ENCODE data around the gene CRIP2.
A peak's percentile ranks its signal among the peaks of the same experiment; 100 is the strongest.

CRIP2 gene

GRCh38 chr14:105498430-105499255 is 24.0 kb downstream of the CRIP2 start:
- no peak for DNase-seq (ENCODE audit: low read depth in 3 of 3)

GRCh38 chr14:105499256-105500035 is 24.8 kb downstream of the CRIP2 start:
- no peak for DNase-seq (ENCODE audit: low read depth in 3 of 3)

GRCh38 chr14:105500036-105500725 is 25.6 kb downstream of the CRIP2 start:
- no peak for DNase-seq (ENCODE audit: low read depth in 3 of 3)

DNA sequence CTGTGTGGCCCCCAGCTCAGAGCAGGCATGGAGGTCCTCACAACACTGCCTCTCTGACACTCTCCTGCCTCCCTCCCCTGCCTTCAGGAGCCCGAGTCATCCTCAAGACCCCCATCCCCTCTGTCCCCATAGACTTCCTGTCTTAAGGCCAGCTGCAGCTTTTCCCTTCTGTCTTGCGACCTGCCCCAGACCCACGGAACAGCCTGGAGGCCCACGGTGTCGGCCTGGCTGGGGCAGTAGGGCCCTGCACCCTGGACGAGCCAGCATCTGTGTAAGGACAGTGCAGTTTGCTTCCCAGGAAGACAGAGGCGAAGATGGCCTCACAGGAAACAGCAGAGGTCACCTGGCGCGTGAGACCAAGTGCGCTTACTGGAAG is 26.1 kb downstream of the CRIP2 start:
- DNase-seq (ENCODE audit: low read depth in 3 of 3): no peak

DNA sequence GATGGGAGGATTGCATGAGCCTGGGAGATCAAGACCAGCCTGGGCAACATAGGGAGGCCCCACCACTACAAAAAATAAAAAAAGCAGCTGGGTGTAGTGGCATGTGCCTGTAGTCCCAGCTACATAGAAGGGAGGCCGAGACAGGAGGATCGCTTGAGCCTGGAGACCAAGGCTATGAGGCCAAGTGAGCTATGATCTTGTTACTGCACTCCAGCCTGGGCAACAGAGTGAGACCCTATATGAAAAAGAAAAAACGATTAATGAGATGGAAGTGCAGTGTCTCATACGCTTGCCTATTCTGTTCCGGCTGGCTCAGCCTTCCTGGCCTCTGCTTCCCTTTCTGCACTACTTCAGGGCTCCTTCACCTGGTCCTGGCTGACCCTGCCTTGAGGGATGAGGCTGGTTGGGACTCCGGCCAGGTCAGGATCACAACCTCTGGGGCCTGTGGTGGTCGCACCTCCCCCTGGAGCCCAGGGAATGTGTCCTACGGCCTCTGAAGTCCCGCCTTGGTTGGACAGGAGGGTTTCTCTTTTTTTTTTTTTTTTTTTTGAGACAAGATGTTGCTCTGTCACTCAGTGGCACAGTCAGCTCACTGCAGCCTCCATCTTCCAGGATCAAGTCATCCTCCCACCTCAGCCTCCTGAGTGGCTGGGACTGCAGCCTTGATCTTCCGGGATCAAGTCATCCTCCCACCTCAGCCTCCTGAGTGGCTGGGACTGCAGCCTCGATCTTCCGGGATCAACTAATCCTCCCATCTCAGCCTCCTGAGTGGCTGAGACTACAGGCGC is 27.1 kb downstream of the CRIP2 start:
- no peak for DNase-seq (ENCODE audit: low read depth in 3 of 3)

GRCh38 chr14:105502446-105503295 is 28.1 kb downstream of the CRIP2 start:
- no peak for DNase-seq (ENCODE audit: low read depth in 3 of 3)

DNA sequence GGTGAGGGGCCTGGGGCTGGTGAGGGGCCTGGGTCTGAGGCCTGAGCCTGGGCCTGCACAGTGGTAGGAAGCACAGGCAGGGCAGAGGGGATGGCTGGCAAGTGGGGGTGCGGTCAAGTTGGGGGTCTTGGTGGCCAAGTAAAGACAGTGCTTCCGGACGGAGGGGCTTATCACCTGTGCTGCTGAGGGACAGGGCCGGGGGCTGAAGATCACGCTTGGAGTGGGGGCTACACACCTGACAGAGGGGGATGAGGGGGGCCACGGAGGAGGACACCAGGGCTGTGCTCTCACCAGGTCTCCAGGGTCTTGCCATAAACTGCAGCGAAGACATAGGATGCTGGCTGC is 28.6 kb downstream of the CRIP2 start:
- no peak for DNase-seq (ENCODE audit: low read depth in 3 of 3)

- DNase-seq (ENCODE audit: low read depth in 3 of 3): no peak
These were observed 29.5 kb downstream of the CRIP2 start for GRCh38 chr14:105503935-105504692.

- DNase-seq (ENCODE audit: low read depth in 3 of 3): no peak
These were observed 30.5 kb downstream of the CRIP2 start for GRCh38 chr14:105505101-105505500.

- DNase-seq (ENCODE audit: low read depth in 3 of 3): no peak
These were observed 32.6 kb downstream of the CRIP2 start for GRCh38 chr14:105507247-105507646.

DNA sequence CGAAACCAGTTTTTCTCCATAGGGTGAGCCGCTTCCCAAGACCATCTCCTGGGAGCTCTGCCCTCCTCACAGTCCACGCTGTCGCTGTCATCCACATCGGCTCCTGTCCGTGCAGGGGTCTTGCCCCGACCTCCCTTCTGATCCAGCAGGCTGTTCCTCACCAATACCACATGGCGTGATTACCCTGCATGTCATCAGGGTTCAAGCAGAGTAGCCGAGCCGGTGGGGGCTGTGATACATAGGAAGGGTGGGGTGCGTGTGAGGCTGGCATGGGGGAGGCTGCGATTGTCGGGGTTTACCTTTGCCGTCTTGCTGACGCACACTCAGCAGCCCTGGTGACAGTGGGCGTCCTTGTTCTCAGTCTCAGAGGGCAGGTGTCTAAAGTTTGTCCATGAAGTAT is 33.4 kb downstream of the CRIP2 start:
- DNase-seq (ENCODE audit: low read depth in 3 of 3): no peak

DNA sequence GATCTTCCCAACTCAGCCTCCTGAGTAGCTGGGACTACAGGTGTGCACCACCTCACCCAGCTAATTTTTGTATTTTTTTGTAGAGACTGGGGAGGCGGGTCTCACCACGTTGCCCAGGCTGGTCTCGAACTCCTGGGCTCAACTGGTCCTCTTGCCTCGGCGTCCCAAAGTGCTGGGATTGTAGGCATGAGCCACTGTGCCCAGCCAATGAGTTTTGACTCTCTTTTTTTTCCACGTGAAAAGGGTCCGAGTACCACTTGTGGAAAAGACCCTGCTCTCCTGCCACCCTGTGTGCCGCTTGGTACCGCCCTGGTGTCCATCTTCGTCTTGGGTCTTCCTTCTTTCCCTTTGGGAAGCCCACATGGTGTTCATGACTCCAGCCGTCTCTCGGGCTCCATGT is 34.0 kb downstream of the CRIP2 start:
- no peak for DNase-seq (ENCODE audit: low read depth in 3 of 3)

DNA sequence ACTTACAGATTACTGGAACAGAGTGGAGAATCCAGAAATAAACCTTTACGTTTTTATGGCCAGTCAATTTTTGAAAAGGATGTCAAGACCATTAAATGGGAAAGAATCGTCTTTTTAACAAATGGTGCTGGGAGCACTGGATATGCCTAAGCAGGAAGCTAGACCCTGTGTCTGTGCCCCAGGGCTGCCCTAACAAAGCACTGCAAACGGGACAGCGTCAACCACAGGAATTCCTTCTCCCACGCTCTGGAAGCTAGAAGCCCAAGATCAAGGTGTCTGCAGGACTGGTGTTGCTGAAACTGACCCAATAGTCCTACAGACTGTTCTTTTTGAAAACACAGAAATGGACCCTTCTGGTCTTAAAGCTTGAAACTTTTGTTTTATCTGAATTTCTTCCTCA is 42.5 kb downstream of the CRIP2 start:
- DNase-seq (ENCODE audit: low read depth in 3 of 3): no peak

GRCh38 chr14:105519946-105520698 is 45.5 kb downstream of the CRIP2 start:
- DNase-seq (ENCODE audit: low read depth in 3 of 3): no peak

DNA sequence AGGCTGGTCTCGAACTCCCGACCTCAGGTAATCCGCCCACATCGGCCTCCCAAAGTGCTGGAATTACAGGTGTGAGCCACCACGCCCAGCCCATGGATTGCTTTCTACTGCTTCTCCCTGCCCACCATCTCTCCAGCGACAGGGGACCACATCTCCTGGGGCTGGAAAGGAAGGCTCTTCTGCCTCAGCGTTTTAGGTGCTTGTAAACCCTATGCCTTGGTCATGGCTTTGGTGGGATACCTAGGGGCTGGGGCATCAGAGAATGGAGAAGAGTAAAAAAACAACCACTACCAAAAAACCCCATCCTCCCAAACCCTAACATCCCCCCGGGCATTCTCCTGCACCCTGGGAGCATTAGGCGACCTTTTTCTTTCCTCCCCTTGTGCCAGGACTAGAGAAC is 50.7 kb downstream of the CRIP2 start:
- DNase-seq (ENCODE audit: low read depth in 3 of 3): no peak

- DNase-seq (ENCODE audit: low read depth in 3 of 3): peak in 1 of 3 experiments; percentile 47
These were observed 51.5 kb downstream of the CRIP2 start, which contains the start of gene TMEM121 for GRCh38 chr14:105525861-105526775. Gene TMEM121 (plus strand): TSS chr14:105526583. CDS start chr14:105528835, 2,252 bp downstream.

DNA sequence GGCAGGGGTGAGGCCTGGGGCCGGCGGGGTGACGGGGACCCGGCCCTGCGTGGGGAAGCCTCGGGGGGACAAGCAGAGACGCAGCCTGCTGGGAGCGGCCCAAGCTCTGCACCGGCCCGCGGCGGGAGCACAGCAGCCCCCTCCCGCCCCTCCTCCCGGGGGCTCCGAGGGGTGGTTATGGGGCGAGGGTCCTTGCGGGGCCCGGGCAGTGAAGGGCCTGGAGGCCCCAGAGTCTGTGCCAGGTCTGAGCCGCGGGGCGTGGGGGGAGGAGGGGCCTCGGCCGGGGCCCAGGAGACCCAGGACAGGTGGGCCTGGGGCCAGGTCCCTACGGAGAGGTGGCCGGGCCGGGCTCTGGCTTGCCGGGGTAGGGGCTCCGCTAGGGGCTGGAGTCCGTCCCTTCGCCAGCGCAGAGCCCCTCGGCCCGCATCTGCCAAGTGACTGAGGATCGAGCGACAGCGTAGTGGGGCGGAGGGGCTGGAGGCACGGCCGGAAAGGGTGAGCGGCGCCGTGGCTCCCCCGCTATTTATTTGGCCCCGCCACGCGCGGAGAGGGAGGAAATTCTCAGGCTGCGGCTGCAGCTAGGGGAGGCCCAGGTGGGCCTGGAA is 52.3 kb downstream of the CRIP2 start:
- no peak for DNase-seq (ENCODE audit: low read depth in 3 of 3)

- no peak for DNase-seq (ENCODE audit: low read depth in 3 of 3)
These were observed 52.8 kb downstream of the CRIP2 start for GRCh38 chr14:105527381-105527825.

Data from stimulated activated CD4-positive, alpha-beta T cell treated with anti-CD3 and anti-CD28 coated beads, TNF-alpha, amount 100 ng/mL, for 24 hours (primary cell).